H1 (cell line): ENCODE results near the gene COLEC12. TPM values are rescaled to one million over a fixed set of nuclear protein-coding genes. Genes with fewer than 3 reads are reported as not detected.

Source experiments
- CTCF ChIA-PET: fragments of 300-600 bp; sonication (Branson Sonifier 250); formaldehyde crosslinking; loops from one replicate; lab custom pipeline; 2021; ENCODE audit not compliant: partially characterized antibody; lab: Charles Lee
- POLR2A ChIA-PET: fragments of 300-600 bp; sonication (Branson Sonifier 250); formaldehyde crosslinking; loops from one replicate; lab custom pipeline; 2021; ENCODE audit warnings: inconsistent platforms; ENCODE audit not compliant: partially characterized antibody; lab: Charles Lee
- DNase-seq, 2 experiments: peaks; one replicate each; pipeline versions ENCODE4 v3.0.0 to v3.0.0-alpha.2; 2010 to 2022; ENCODE audit warnings: low spot score in 2 of 2, low read depth in 1 of 2, mixed read lengths in 1 of 2
- FAIRE-seq: peaks from 2 replicates; lab custom pipeline; 2011; peaks lifted over from hg19 to GRCh38; lab: Jason Lieb, UNC
- H2AFZ ChIP-seq: 2 replicates; pipeline ENCODE4 v1.8.1; 2012; ENCODE audit warnings: low read length, inconsistent platforms
- H2AK5ac ChIP-seq: 2 replicates; pipeline ENCODE4 v1.6.1; 2013; ENCODE audit warnings: low read depth, low read length
- H2BK120ac ChIP-seq: replicated peaks from 2 replicates; pipeline ENCODE3; 2013; ENCODE audit warnings: low read depth, low read length, inconsistent platforms
- H2BK12ac ChIP-seq: 2 replicates; pipeline ENCODE4 v1.6.1; 2013; ENCODE audit warnings: low read depth, low read length
- H2BK15ac ChIP-seq: 2 replicates; pipeline ENCODE4 v1.6.1; 2013; ENCODE audit warnings: low read length
- H2BK20ac ChIP-seq: 2 replicates; pipeline ENCODE4 v1.6.1; 2013; ENCODE audit warnings: low read length
- H2BK5ac ChIP-seq: 2 replicates; pipeline ENCODE4 v1.6.1; 2013; ENCODE audit warnings: low read depth, low read length
- H3K14ac ChIP-seq: 2 replicates; pipeline ENCODE4 v1.6.1; 2013; ENCODE audit warnings: inconsistent platforms; ENCODE audit not compliant: insufficient read length
- H3K18ac ChIP-seq: 2 replicates; pipeline ENCODE4 v1.6.1; 2013; ENCODE audit warnings: low read length; ENCODE audit errors: extremely low read depth
- H3K23ac ChIP-seq: 2 replicates; pipeline ENCODE4 v1.6.1; 2013; ENCODE audit warnings: inconsistent platforms; ENCODE audit not compliant: insufficient read length
- H3K23me2 ChIP-seq: 2 replicates; pipeline ENCODE4 v1.6.1; 2013; ENCODE audit warnings: low read depth, low read length
- H3K27ac ChIP-seq: 2 replicates; pipeline ENCODE4 v1.6.1; 2011; ENCODE audit warnings: low read depth, low read length, inconsistent platforms
- H3K27me3 ChIP-seq, 4 experiments: replicated peaks in 1 of 4; 1 replicate in 1 of 4; 2 replicates in 3 of 4; pipeline versions ENCODE4 v1.6.1 to v1.8.1; 2011 to 2013; ENCODE audit warnings: low read length in 3 of 4, mild to moderate bottlenecking in 3 of 4, inconsistent platforms in 2 of 4, mixed read lengths in 2 of 4, moderate library complexity in 1 of 4; ENCODE audit not compliant: control insufficient read depth in 3 of 4, insufficient read depth in 3 of 4; ENCODE audit errors: extremely low read depth in 1 of 4
- H3K36me3 ChIP-seq, 4 experiments: 2 replicates each; pipeline versions ENCODE4 v1.6.1 to v1.8.1; 2011 to 2013; ENCODE audit warnings: mild to moderate bottlenecking in 4 of 4, low read length in 3 of 4, moderate library complexity in 2 of 4, control low read depth in 1 of 4, inconsistent platforms in 1 of 4; ENCODE audit not compliant: insufficient read depth in 4 of 4, control insufficient read depth in 2 of 4
- H3K4ac ChIP-seq: replicated peaks from 2 replicates; pipeline ENCODE3; 2013; ENCODE audit warnings: low read length, low read depth, mixed read lengths, inconsistent platforms; ENCODE audit not compliant: insufficient read length
- H3K4me1 ChIP-seq, 4 experiments: replicated peaks in 1 of 4; 1 replicate in 1 of 4; 2 replicates in 3 of 4; pipeline versions ENCODE4 v1.6.1 to v1.8.1; 2011 to 2013; ENCODE audit warnings: low read length in 3 of 4, inconsistent platforms in 2 of 4, mixed read lengths in 1 of 4; ENCODE audit not compliant: insufficient read depth in 4 of 4, control insufficient read depth in 3 of 4
- H3K4me2 ChIP-seq, 2 experiments: 2 replicates each; pipeline versions ENCODE4 v1.6.1 to v1.8.1; 2011 to 2013; ENCODE audit warnings: low read depth in 2 of 2, low read length in 2 of 2, control low read depth in 1 of 2, inconsistent platforms in 1 of 2, mild to moderate bottlenecking in 1 of 2; ENCODE audit not compliant: insufficient read depth in 1 of 2
- H3K4me3 ChIP-seq, 4 experiments: fragments of 200-600, 300-600 bp in 1 of 4; sonication (generic), shearing (Covaris generic), sonication (Bioruptor Twin) in 1 of 4; 2 replicates each; pipeline versions ENCODE4 v1.5.1 to v1.8.1; 2011 to 2016; ENCODE audit warnings: low read length in 4 of 4, low read depth in 3 of 4, control low read depth in 2 of 4, inconsistent platforms in 2 of 4, mild to moderate bottlenecking in 2 of 4, mixed read lengths in 1 of 4, moderate library complexity in 1 of 4; ENCODE audit not compliant: insufficient read depth in 2 of 4; ENCODE audit errors: extremely low read depth in 1 of 4
- H3K56ac ChIP-seq: replicated peaks from 2 replicates; pipeline ENCODE3; 2013; ENCODE audit warnings: low read depth, mild to moderate bottlenecking, mixed read lengths, low read length, inconsistent platforms; ENCODE audit not compliant: insufficient read length
- H3K79me1 ChIP-seq: 2 replicates; pipeline ENCODE4 v1.6.1; 2013; ENCODE audit warnings: low read depth, low read length, control low read depth
- H3K79me2 ChIP-seq, 2 experiments: 2 replicates each; pipeline versions ENCODE4 v1.6.1 to v1.8.1; 2012 to 2013; ENCODE audit warnings: low read length in 2 of 2, mild to moderate bottlenecking in 2 of 2, inconsistent platforms in 1 of 2; ENCODE audit not compliant: insufficient read depth in 2 of 2, control insufficient read depth in 1 of 2
- H3K9ac ChIP-seq, 4 experiments: replicated peaks in 1 of 4; 1 replicate in 1 of 4; 2 replicates in 3 of 4; pipeline versions ENCODE4 v1.6.1 to v1.8.1; 2011 to 2013; ENCODE audit warnings: low read depth in 3 of 4, low read length in 3 of 4, control low read depth in 2 of 4, mild to moderate bottlenecking in 2 of 4, moderate library complexity in 2 of 4, inconsistent platforms in 1 of 4; ENCODE audit errors: extremely low read depth in 1 of 4
- H3K9me3 ChIP-seq, 2 experiments: 2 replicates each; pipeline versions ENCODE4 v1.6.1 to v1.8.1; 2012 to 2013; ENCODE audit warnings: mild to moderate bottlenecking in 2 of 2, moderate library complexity in 2 of 2, control low read depth in 1 of 2, inconsistent platforms in 1 of 2, low read depth in 1 of 2, low read length in 1 of 2, mixed read lengths in 1 of 2; ENCODE audit not compliant: insufficient read depth in 2 of 2
- H4K20me1 ChIP-seq, 2 experiments: replicated peaks in 1 of 2; 2 replicates each; pipeline versions ENCODE3 to v1.8.1; 2011 to 2013; ENCODE audit warnings: inconsistent platforms in 2 of 2, low read length in 2 of 2, mild to moderate bottlenecking in 1 of 2; ENCODE audit not compliant: insufficient read depth in 2 of 2, control insufficient read depth in 1 of 2
- H4K5ac ChIP-seq: 2 replicates; pipeline ENCODE4 v1.6.1; 2013; ENCODE audit warnings: low read length, low read depth, mixed read lengths, inconsistent platforms; ENCODE audit not compliant: insufficient read length
- H4K8ac ChIP-seq: 2 replicates; pipeline ENCODE4 v1.8.0; 2013; ENCODE audit warnings: mild to moderate bottlenecking, moderate library complexity, low read length, inconsistent platforms; ENCODE audit not compliant: insufficient read depth; ENCODE audit errors: extremely low read depth
- H4K91ac ChIP-seq: replicated peaks from 2 replicates; pipeline ENCODE3; 2013; ENCODE audit warnings: low read length, mixed read lengths, inconsistent platforms; ENCODE audit not compliant: insufficient read length
- CBX8 ChIP-seq: fragments of 300-800, 300-1000 bp; sonication (generic); IDR thresholded peaks from 2 replicates; pipeline ENCODE4 v1.7.1; 2016; ENCODE audit warnings: low read depth, low read length, borderline replicate concordance
- RAD21 ChIP-seq, 2 experiments: IDR thresholded peaks in 1 of 2; conservative IDR thresholded peaks in 1 of 2; 2 replicates each; pipeline ENCODE4 v1.6.1; 2011; ENCODE audit warnings: low read depth in 2 of 2, low read length in 2 of 2, improper control_type of control experiment in 1 of 2, inconsistent platforms in 1 of 2, mild to moderate bottlenecking in 1 of 2, moderate library complexity in 1 of 2
- SIX5 ChIP-seq: IDR thresholded peaks from 2 replicates; pipeline ENCODE4 v1.6.1; 2011; ENCODE audit warnings: mild to moderate bottlenecking, low read depth, low read length
- SRF ChIP-seq: IDR thresholded peaks from 2 replicates; pipeline ENCODE4 v1.6.1; 2011; ENCODE audit warnings: mild to moderate bottlenecking, low read depth, low read length, moderate library complexity
- TEAD4 ChIP-seq: IDR thresholded peaks from 2 replicates; pipeline ENCODE4 v1.6.1; 2012; ENCODE audit warnings: low read depth, low read length, inconsistent platforms, mixed read lengths
- WGBS, 2 experiments: shearing (Covaris generic) in 1 of 2; methylation state at CpG; one replicate each; pipeline versions ENCODE4 v1.1.6 to v1.1.7; 2013 to 2015; ENCODE audit warnings: low lambda C conversion rate in 2 of 2, mixed read lengths in 2 of 2, inconsistent platforms in 1 of 2, low coverage in 1 of 2, missing lambda C conversion rate in 1 of 2; ENCODE audit not compliant: insufficient replicate concordance in 2 of 2, insufficient coverage in 1 of 2, insufficient read length in 1 of 2; ENCODE audit errors: extremely low coverage in 1 of 2, missing lambda C conversion rate in 1 of 2; 5-methylcytosine and 5-hydroxymethylcytosine counted together
- polyA plus RNA-seq, 7 experiments: library from polyadenylated mRNA; depleted of rRNA in 3 of 7; stranded (reverse) in 5 of 7; unstranded in 2 of 7; fragments of >200 nt in 5 of 7; fragments of 200-250 nt in 2 of 7; gene quantifications; 1 replicate in 5 of 7; 2 replicates in 1 of 7; 4 replicates in 1 of 7; pipeline versions ENCODE4 v1.2.1 to v1.2.3, GENCODE V29; 2011 to 2013; ENCODE audit warnings: missing spikeins in 2 of 7, mixed read lengths in 2 of 7
- total RNA-seq: library from RNA; stranded (reverse); fragmentation: NEBNext Ultra II Directional; extraction: Animal tissue kit (Norgen Biotek cat#: 25700); gene quantifications from 2 replicates; pipeline ENCODE4 v1.2.1, GENCODE V29; 2021

The COLEC12 gene
- total and polyA plus RNA-seq, 2 of the 8 experiments (the other 6 are each of a cell fraction or from before 2014, with no cell fraction given) = 0.44 to 2.3 TPM

DNA sequence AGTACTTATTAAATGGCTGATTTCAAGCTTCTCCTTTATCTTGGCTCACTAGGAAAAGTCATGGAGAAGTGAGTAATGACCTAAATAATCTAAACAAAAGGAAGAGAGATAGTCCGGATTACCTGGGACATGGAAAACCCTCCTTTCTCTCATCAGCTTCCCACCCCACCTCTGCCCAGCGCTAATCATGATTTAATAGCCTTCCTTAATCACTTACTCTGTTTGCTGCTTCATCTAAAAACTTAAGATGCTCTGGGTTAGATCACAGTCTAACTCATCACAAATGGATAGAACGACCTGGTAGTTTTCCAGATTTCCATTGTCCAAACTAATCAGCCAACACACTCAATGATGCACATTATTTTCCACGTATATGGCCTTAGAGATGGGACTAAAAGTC lies 144.8 kb downstream of the COLEC12 start:
- no peak overlapping the region for H3K14ac ChIP-seq
- no peak overlapping the region for H3K4me2 ChIP-seq
- H3K79me1 ChIP-seq = no peaks in the 10 kb centered on the region
- 90% methylated on average over 4 of the region's 4 CpGs; no CpG with 5 or more reads in 1 of the 2 experiments for WGBS, 2 experiments
- H2BK15ac ChIP-seq = no peak overlapping the region
- no peak overlapping the region for H2AK5ac ChIP-seq
- no peak overlapping the region for H4K91ac ChIP-seq
- H4K8ac ChIP-seq = no peak overlapping the region
- H3K36me3 ChIP-seq = no peaks in the 10 kb centered on the region
- H3K9me3 ChIP-seq = no peaks in the 10 kb centered on the region
- H4K20me1 ChIP-seq = no peaks in the 10 kb centered on the region
- H4K5ac ChIP-seq = no peak overlapping the region
- CTCF ChIA-PET = no interaction called here
- no peak overlapping the region for H2BK5ac ChIP-seq
- no peaks in the 10 kb centered on the region for H3K27me3 ChIP-seq
- FAIRE-seq (no peak), DNase-seq (no peak)
- H3K18ac ChIP-seq = no peak overlapping the region
- no peak overlapping the region for H2BK20ac ChIP-seq
- H3K56ac ChIP-seq = no peak overlapping the region
- no peak overlapping the region for H2AFZ ChIP-seq
- no peak overlapping the region for H3K27ac ChIP-seq
- H3K4me3 ChIP-seq = no peak overlapping the region
- no peak overlapping the region for H2BK12ac ChIP-seq
- no peak overlapping the region for H3K23ac ChIP-seq
- POLR2A ChIA-PET = no interaction called here
- no peak overlapping the region for H2BK120ac ChIP-seq
- no peaks in the 10 kb centered on the region for H3K23me2 ChIP-seq
- no peak overlapping the region for H3K4ac ChIP-seq
- no peaks in the 10 kb centered on the region for H3K79me2 ChIP-seq
- H3K9ac ChIP-seq = no peak overlapping the region
- no peaks in the 10 kb centered on the region for H3K4me1 ChIP-seq
- TF ChIP-seq SRF = no peak
- no peak for TF ChIP-seq TEAD4
- TF ChIP-seq RAD21 (IDR thresholded peaks at IDR 0.05 in 1 of 2, conservative IDR thresholded peaks at IDR 0.05 in 1 of 2; ENCODE audit: low read depth in 2 of 2, low read length in 2 of 2) = no peak
- no peak for TF ChIP-seq SIX5
- no peak for TF ChIP-seq CBX8
